HCT116 (cell line): ENCODE data around the gene LRRC31. TPM values are rescaled to one million over a fixed set of nuclear protein-coding genes. Genes with fewer than 3 reads are reported as not detected.

ENCODE experiments used
- ATAC-seq: fragments of 200-7000 bp; cut with Tn5 transposase; 2 replicates; pipeline ENCODE4 v1.9.1; 2020; ENCODE audit warnings: mild to moderate bottlenecking, moderate library complexity
- BruUV-seq: library from RNA; stranded (reverse); fragments of 400-500 nt; replicated peaks from 2 replicates; lab custom pipeline; 2021; lab: Mats Ljungman, UMichigan
- CTCF ChIA-PET: fragments of 300-600 bp; sonication (Branson Sonifier 250); formaldehyde crosslinking; loops from one replicate; lab custom pipeline; 2021; ENCODE audit warnings: antibody characterized with exemption; lab: Charles Lee
- POLR2A ChIA-PET: fragments of 300-600, 350-600 bp; sonication (Branson Sonifier 250); formaldehyde crosslinking; loops from one replicate; lab custom pipeline; 2021; ENCODE audit warnings: antibody characterized with exemption; lab: Charles Lee
- RAD21 ChIA-PET, 2 experiments: fragments of 300-600 bp; sonication (Branson Sonifier 250); formaldehyde crosslinking; loops; one replicate each; lab custom pipeline; 2023; ENCODE audit warnings: low total read pairs in 2 of 2; ENCODE audit not compliant: uncharacterized antibody in 2 of 2, unreplicated experiment in 2 of 2, low non-redundant PET in 1 of 2; lab: Charles Lee
- DNase-seq: peaks from one replicate; pipeline ENCODE4 v3.0.0-alpha.2; 2010; ENCODE audit warnings: low read depth, low spot score
- H2AFZ ChIP-seq: fragments of 200-600 bp; shearing (Covaris generic), sonication (generic); 2 replicates; pipeline ENCODE4 v1.6.1; 2017; ENCODE audit warnings: low read depth, mixed run types, mixed read lengths, antibody characterized with exemption, low read length; ENCODE audit not compliant: poor library complexity, severe bottlenecking
- H3K27ac ChIP-seq: 2 replicates; pipeline ENCODE4 v1.5.1; 2012; ENCODE audit warnings: low read depth, low read length
- H3K27me3 ChIP-seq: fragments of 200-600 bp; sonication (generic); 2 replicates; pipeline ENCODE4 v1.6.1; 2016; ENCODE audit warnings: mixed run types, low read length, mixed read lengths; ENCODE audit not compliant: insufficient read depth
- H3K36me3 ChIP-seq, 2 experiments: fragments of 200-500 bp in 1 of 2; fragments of 200-600 bp in 1 of 2; sonication (Bioruptor generic) in 1 of 2; sonication (generic) in 1 of 2; 2 replicates each; pipeline versions ENCODE4 v1.5.1 to v1.6.1; 2014 to 2016; ENCODE audit warnings: low read length in 2 of 2, inconsistent platforms in 1 of 2, mixed read lengths in 1 of 2, mixed run types in 1 of 2; ENCODE audit not compliant: insufficient read depth in 2 of 2, control insufficient read depth in 1 of 2
- H3K4me1 ChIP-seq, 2 experiments: fragments of 200-600 bp in 1 of 2; sonication (generic) in 1 of 2; 2 replicates each; pipeline versions ENCODE4 v1.5.1 to v1.6.1; 2012 to 2017; ENCODE audit warnings: low read length in 2 of 2, inconsistent platforms in 1 of 2, mild to moderate bottlenecking in 1 of 2, mixed read lengths in 1 of 2, mixed run types in 1 of 2, moderate library complexity in 1 of 2; ENCODE audit not compliant: insufficient read depth in 2 of 2, control insufficient read depth in 1 of 2
- H3K4me2 ChIP-seq: fragments of 200-600 bp; sonication (generic); 2 replicates; pipeline ENCODE4 v1.6.1; 2017; ENCODE audit warnings: mixed run types, low read length, mixed read lengths
- H3K4me3 ChIP-seq, 2 experiments: fragments of 200-600 bp in 1 of 2; sonication (generic) in 1 of 2; replicated peaks in 1 of 2; 2 replicates each; pipeline ENCODE4 v1.5.1; 2011 to 2016; ENCODE audit warnings: low read length in 2 of 2, control low read depth in 1 of 2, low read depth in 1 of 2, mild to moderate bottlenecking in 1 of 2, mixed read lengths in 1 of 2, mixed run types in 1 of 2
- H3K79me2 ChIP-seq: fragments of 200-600 bp; sonication (generic); 2 replicates; pipeline ENCODE4 v1.6.1; 2017; ENCODE audit warnings: mild to moderate bottlenecking, mixed run types, low read length, moderate library complexity, mixed read lengths; ENCODE audit not compliant: insufficient read depth
- H3K9ac ChIP-seq: fragments of 200-600 bp; sonication (generic); 2 replicates; pipeline ENCODE4 v1.6.1; 2016; ENCODE audit warnings: low read length, mixed read lengths
- H3K9me2 ChIP-seq: fragments of 200-600 bp; sonication (generic), shearing (Covaris generic); 2 replicates; pipeline ENCODE4 v1.6.1; 2017; ENCODE audit warnings: mixed run types, mild to moderate bottlenecking, moderate library complexity; ENCODE audit not compliant: insufficient read depth
- H3K9me3 ChIP-seq, 2 experiments: fragments of 200-500 bp in 1 of 2; fragments of 200-600 bp in 1 of 2; sonication (Bioruptor generic) in 1 of 2; sonication (generic) in 1 of 2; 2 replicates each; pipeline ENCODE4 v1.6.1; 2014 to 2017; ENCODE audit warnings: low read length in 2 of 2, mixed read lengths in 2 of 2, inconsistent platforms in 1 of 2, low read depth in 1 of 2, mild to moderate bottlenecking in 1 of 2, mixed run types in 1 of 2, moderate library complexity in 1 of 2; ENCODE audit not compliant: control insufficient read depth in 1 of 2, insufficient read depth in 1 of 2
- H4K20me1 ChIP-seq: fragments of 200-600 bp; sonication (generic), shearing (Covaris generic); 2 replicates; pipeline ENCODE4 v1.6.1; 2017; ENCODE audit warnings: mixed run types, mild to moderate bottlenecking, moderate library complexity; ENCODE audit not compliant: insufficient read depth
- ATF3 ChIP-seq: IDR thresholded peaks from 2 replicates; pipeline ENCODE4 v1.6.1; 2012
- CBX3 ChIP-seq: IDR thresholded peaks from 2 replicates; pipeline ENCODE4 v1.6.1; 2012; ENCODE audit warnings: low read depth
- CEBPB ChIP-seq: IDR thresholded peaks from 2 replicates; pipeline ENCODE4 v1.6.1; 2012; ENCODE audit warnings: low read depth
- CTCF ChIP-seq, 3 experiments: fragments of 200-600 bp in 1 of 3; sonication (generic) in 1 of 3; IDR thresholded peaks in 2 of 3; conservative IDR thresholded peaks in 1 of 3; 2 replicates each; pipeline ENCODE4 v1.5.1; 2012 to 2017; ENCODE audit warnings: low read depth in 2 of 3, low read length in 2 of 3, antibody characterized with exemption in 1 of 3, borderline replicate concordance in 1 of 3, control low read depth in 1 of 3, mild to moderate bottlenecking in 1 of 3, mixed read lengths in 1 of 3, mixed run types in 1 of 3, moderate library complexity in 1 of 3; ENCODE audit not compliant: insufficient read depth in 1 of 3
- EGR1 ChIP-seq: IDR thresholded peaks from 2 replicates; pipeline ENCODE4 v1.6.1; 2012; ENCODE audit warnings: low read depth
- ELF1 ChIP-seq: IDR thresholded peaks from 2 replicates; pipeline ENCODE4 v1.6.1; 2012; ENCODE audit warnings: low read depth, borderline replicate concordance
- EZH2 ChIP-seq: fragments of 200-600 bp; sonication (generic); IDR thresholded peaks from 2 replicates; pipeline ENCODE4 v1.6.1; 2017; ENCODE audit warnings: antibody characterized with exemption, mixed run types
- EZH2phosphoT487 ChIP-seq: fragments of 200-600 bp; IDR thresholded peaks from 2 replicates; pipeline ENCODE4 v1.6.1; 2018; ENCODE audit warnings: antibody characterized with exemption, borderline replicate concordance
- FOSL1 ChIP-seq: IDR thresholded peaks from 2 replicates; pipeline ENCODE4 v1.6.1; 2012; ENCODE audit warnings: low read depth
- JUND ChIP-seq: IDR thresholded peaks from 2 replicates; pipeline ENCODE4 v1.6.1; 2012
- MAX ChIP-seq: IDR thresholded peaks from 2 replicates; pipeline ENCODE4 v1.6.1; 2012
- POLR2A ChIP-seq: IDR thresholded peaks from 2 replicates; pipeline ENCODE4 v1.7.0; 2011; ENCODE audit warnings: borderline replicate concordance; ENCODE audit not compliant: insufficient read depth, insufficient read length; ENCODE audit errors: extremely low read depth
- RAD21 ChIP-seq: IDR thresholded peaks from 2 replicates; pipeline ENCODE4 v1.6.1; 2012; ENCODE audit warnings: low read depth, mild to moderate bottlenecking
- REST ChIP-seq: IDR thresholded peaks from 2 replicates; pipeline ENCODE4 v1.6.1; 2012; ENCODE audit warnings: low read depth
- SP1 ChIP-seq: IDR thresholded peaks from 2 replicates; pipeline ENCODE4 v1.6.1; 2012; ENCODE audit warnings: low read depth
- TCF7L2 ChIP-seq: IDR thresholded peaks from 2 replicates; pipeline ENCODE4 v1.7.0; 2011; ENCODE audit warnings: borderline replicate concordance, inconsistent platforms; ENCODE audit not compliant: insufficient read depth, insufficient read length; ENCODE audit errors: extremely low read depth
- YY1 ChIP-seq: IDR thresholded peaks from 2 replicates; pipeline ENCODE4 v1.6.1; 2011; ENCODE audit warnings: low read length, low read depth, moderate library complexity, mild to moderate bottlenecking; ENCODE audit not compliant: insufficient replicate concordance; ENCODE audit errors: extremely low read depth
- ZBTB33 ChIP-seq: IDR thresholded peaks from 2 replicates; pipeline ENCODE4 v1.6.1; 2011; ENCODE audit warnings: mild to moderate bottlenecking, low read length, moderate library complexity; ENCODE audit not compliant: insufficient replicate concordance; ENCODE audit errors: extremely low read depth
- ZFX ChIP-seq: fragments of 450-650 bp; IDR thresholded peaks from 2 replicates; pipeline ENCODE4 v1.6.1; 2017
- intact Hi-C: fragments of 100-400 bp; cut with micrococcal nuclease; formaldehyde crosslinking; loops from 2 replicates; pipeline ENCODE4 v1.10.0; 2022
- total RNA-seq: library from RNA; stranded (reverse); gene quantifications from one replicate; pipeline ENCODE4 v1.2.1, GENCODE V29; 2021; ENCODE audit not compliant: unreplicated experiment

LRRC31 gene
- total RNA-seq, 1 experiment from 2014 or later, result not detected

GRCh38 chr3:169850618-169851017 is 19.1 kb downstream of the LRRC31 start:
- H3K27ac ChIP-seq, result no peak overlapping the region
- DNase-seq, result no peak
- intact Hi-C loops, result no loop called here
- ATAC-seq, result no peak
- H3K9me3 ChIP-seq, result no peaks in the 10 kb centered on the region
- no peaks in the 10 kb centered on the region for H3K9me2 ChIP-seq
- BruUV-seq, result no TSS peak
- RAD21 ChIA-PET, result no interaction called here
- H3K4me2 ChIP-seq, result no peak overlapping the region
- H3K36me3 ChIP-seq, result no peaks in the 10 kb centered on the region
- CTCF ChIA-PET, result no interaction called here
- TF ChIP-seq RAD21 (no peak), EZH2phosphoT487 (no peak), CBX3 (no peak), EZH2 (no peak), TCF7L2 (no peak), ATF3 (no peak), ZFX (no peak), ZBTB33 (no peak), CTCF (IDR thresholded peaks at IDR 0.05 in 2 of 3, conservative IDR thresholded peaks at IDR 0.05 in 1 of 3; ENCODE audit: borderline replicate concordance in 1 of 3, insufficient read depth in 1 of 3, low read depth in 2 of 3, low read length in 2 of 3) (no peak), CEBPB (no peak), YY1 (no peak), SP1 (no peak), JUND (no peak), MAX (no peak), POLR2A (no peak), ELF1 (no peak), EGR1 (no peak), REST (no peak), FOSL1 (no peak)
- H3K79me2 ChIP-seq, result no peaks in the 10 kb centered on the region
- peaks cover 0 to 7% of the 10 kb centered on the region in 2 experiments; a peak in 2 of 4 replicates for H3K4me1 ChIP-seq
- no peaks in the 10 kb centered on the region for H4K20me1 ChIP-seq
- H2AFZ ChIP-seq, result no peak overlapping the region
- H3K4me3 ChIP-seq, result no peak overlapping the region
- H3K27me3 ChIP-seq, result 0 out of 2 replicates have a peak, but pooled peaks cover 3% of the 10 kb centered on the region
- POLR2A ChIA-PET, result no interaction called here
- no peak overlapping the region for H3K9ac ChIP-seq
